Measurements from ENCODE around the gene TPRKB. TPM values are rescaled to one million over a fixed set of nuclear protein-coding genes. Genes with fewer than 3 reads are reported as not detected.
"Not testable (repeated sequence)": the region's sequence is repeated elsewhere in the genome, so short reads cannot be mapped to it uniquely, and the experiment has no call there.

Gene TPRKB
- total and polyA plus RNA-seq, 2 donors from 2014 or later, result 25.3 to 42.2 TPM

- no peak overlapping the region for H3K4me3 ChIP-seq (ENCODE audit: low read length in 3 of 3)
- DNase-seq (no peak), FAIRE-seq (no peak)
- no peak overlapping the region for H3K9ac ChIP-seq (ENCODE audit: low read length in 3 of 3)
- no peaks in the 10 kb centered on the region for H3K27me3 ChIP-seq (ENCODE audit: control insufficient read depth, insufficient read depth, low read length)
- TF ChIP-seq, protein P1, sequence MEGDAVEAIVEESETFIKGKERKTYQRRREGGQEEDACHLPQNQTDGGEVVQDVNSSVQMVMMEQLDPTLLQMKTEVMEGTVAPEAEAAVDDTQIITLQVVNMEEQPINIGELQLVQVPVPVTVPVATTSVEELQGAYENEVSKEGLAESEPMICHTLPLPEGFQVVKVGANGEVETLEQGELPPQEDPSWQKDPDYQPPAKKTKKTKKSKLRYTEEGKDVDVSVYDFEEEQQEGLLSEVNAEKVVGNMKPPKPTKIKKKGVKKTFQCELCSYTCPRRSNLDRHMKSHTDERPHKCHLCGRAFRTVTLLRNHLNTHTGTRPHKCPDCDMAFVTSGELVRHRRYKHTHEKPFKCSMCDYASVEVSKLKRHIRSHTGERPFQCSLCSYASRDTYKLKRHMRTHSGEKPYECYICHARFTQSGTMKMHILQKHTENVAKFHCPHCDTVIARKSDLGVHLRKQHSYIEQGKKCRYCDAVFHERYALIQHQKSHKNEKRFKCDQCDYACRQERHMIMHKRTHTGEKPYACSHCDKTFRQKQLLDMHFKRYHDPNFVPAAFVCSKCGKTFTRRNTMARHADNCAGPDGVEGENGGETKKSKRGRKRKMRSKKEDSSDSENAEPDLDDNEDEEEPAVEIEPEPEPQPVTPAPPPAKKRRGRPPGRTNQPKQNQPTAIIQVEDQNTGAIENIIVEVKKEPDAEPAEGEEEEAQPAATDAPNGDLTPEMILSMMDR (IDR thresholded peaks at IDR 0.05; ENCODE audit: borderline replicate concordance, extremely low read depth, insufficient read depth), result no peak
- no peaks in the 10 kb centered on the region for H3K9me3 ChIP-seq (ENCODE audit: control insufficient read depth in 2 of 3, insufficient read depth in 1 of 3, low read length in 3 of 3)
- H3K4me1 ChIP-seq (ENCODE audit: control insufficient read depth in 2 of 3, insufficient read depth in 2 of 3, low read depth in 1 of 3, low read length in 3 of 3), result peaks cover 0 to 27% (median 24%) of the 10 kb centered on the region in 3 donors
- intact Hi-C loops (cut with DNase I), result no loop called here
- H3K36me3 ChIP-seq (ENCODE audit: control insufficient read depth in 2 of 3, insufficient read depth in 3 of 3, low read length in 3 of 3), result no peaks in the 10 kb centered on the region
- no peak overlapping the region for H3K27ac ChIP-seq (ENCODE audit: low read depth in 2 of 2, low read length in 2 of 2)
These were observed 39.0 kb downstream of the TPRKB start for GRCh38 chr2:73698101-73698500.

- Histone ChIP-seq H3K9ac (ENCODE audit: low read length in 3 of 3) (no peak overlapping the region), H3K4me1 (ENCODE audit: control insufficient read depth in 2 of 3, insufficient read depth in 2 of 3, low read depth in 1 of 3, low read length in 3 of 3) (peaks cover 0 to 24% (median 20%) of the 10 kb centered on the region in 3 donors), H3K27ac (ENCODE audit: low read depth in 2 of 2, low read length in 2 of 2) (no peak overlapping the region), H3K27me3 (ENCODE audit: control insufficient read depth, insufficient read depth, low read length) (no peaks in the 10 kb centered on the region), H3K9me3 (ENCODE audit: control insufficient read depth in 2 of 3, insufficient read depth in 1 of 3, low read length in 3 of 3) (no peaks in the 10 kb centered on the region), H3K36me3 (ENCODE audit: control insufficient read depth in 2 of 3, insufficient read depth in 3 of 3, low read length in 3 of 3) (no peaks in the 10 kb centered on the region), H3K4me3 (ENCODE audit: low read length in 3 of 3) (no peak overlapping the region)
- TF ChIP-seq, protein P1 (IDR thresholded peaks at IDR 0.05; ENCODE audit: borderline replicate concordance, extremely low read depth, insufficient read depth), result no peak
- intact Hi-C loops (cut with DNase I), result no loop called here
- DNase-seq (no peak), FAIRE-seq (no peak)
These were observed 39.5 kb downstream of the TPRKB start for GRCh38 chr2:73697606-73698005.

GRCh38 chr2:73696985-73697384, 40.2 kb downstream of the TPRKB start:
- H3K9me3 ChIP-seq (ENCODE audit: control insufficient read depth in 2 of 3, insufficient read depth in 1 of 3, low read length in 3 of 3); H3K4me3 ChIP-seq (ENCODE audit: low read length in 3 of 3); H3K36me3 ChIP-seq (ENCODE audit: control insufficient read depth in 2 of 3, insufficient read depth in 3 of 3, low read length in 3 of 3); H3K27ac ChIP-seq (ENCODE audit: low read depth in 2 of 2, low read length in 2 of 2); intact Hi-C loops (cut with DNase I); DNase-seq; FAIRE-seq; H3K9ac ChIP-seq (ENCODE audit: low read length in 3 of 3); H3K27me3 ChIP-seq (ENCODE audit: control insufficient read depth, insufficient read depth, low read length): not testable (repeated sequence)
- peaks cover 0 to 17% (median 15%) of the 10 kb centered on the region in 3 donors for H3K4me1 ChIP-seq (ENCODE audit: control insufficient read depth in 2 of 3, insufficient read depth in 2 of 3, low read depth in 1 of 3, low read length in 3 of 3)

GRCh38 chr2:73696521-73696920, 40.6 kb downstream of the TPRKB start:
- DNase-seq; H3K4me3 ChIP-seq (ENCODE audit: low read length in 3 of 3); H3K27me3 ChIP-seq (ENCODE audit: control insufficient read depth, insufficient read depth, low read length); intact Hi-C loops (cut with DNase I); H3K9me3 ChIP-seq (ENCODE audit: control insufficient read depth in 2 of 3, insufficient read depth in 1 of 3, low read length in 3 of 3); H3K36me3 ChIP-seq (ENCODE audit: control insufficient read depth in 2 of 3, insufficient read depth in 3 of 3, low read length in 3 of 3); H3K9ac ChIP-seq (ENCODE audit: low read length in 3 of 3); H3K27ac ChIP-seq (ENCODE audit: low read depth in 2 of 2, low read length in 2 of 2); FAIRE-seq: not testable (repeated sequence)
- H3K4me1 ChIP-seq (ENCODE audit: control insufficient read depth in 2 of 3, insufficient read depth in 2 of 3, low read depth in 1 of 3, low read length in 3 of 3), result peaks cover 0 to 13% (median 10%) of the 10 kb centered on the region in 3 donors

All from kidney (tissue), 14 donors.